ENCODE results near the gene GPC2. TPM values are rescaled to one million over a fixed set of nuclear protein-coding genes. Genes with fewer than 3 reads are reported as not detected.

The GPC2 gene
- total RNA-seq, 2 experiments from 2014 or later = 2.9 to 6.2 TPM

DNA sequence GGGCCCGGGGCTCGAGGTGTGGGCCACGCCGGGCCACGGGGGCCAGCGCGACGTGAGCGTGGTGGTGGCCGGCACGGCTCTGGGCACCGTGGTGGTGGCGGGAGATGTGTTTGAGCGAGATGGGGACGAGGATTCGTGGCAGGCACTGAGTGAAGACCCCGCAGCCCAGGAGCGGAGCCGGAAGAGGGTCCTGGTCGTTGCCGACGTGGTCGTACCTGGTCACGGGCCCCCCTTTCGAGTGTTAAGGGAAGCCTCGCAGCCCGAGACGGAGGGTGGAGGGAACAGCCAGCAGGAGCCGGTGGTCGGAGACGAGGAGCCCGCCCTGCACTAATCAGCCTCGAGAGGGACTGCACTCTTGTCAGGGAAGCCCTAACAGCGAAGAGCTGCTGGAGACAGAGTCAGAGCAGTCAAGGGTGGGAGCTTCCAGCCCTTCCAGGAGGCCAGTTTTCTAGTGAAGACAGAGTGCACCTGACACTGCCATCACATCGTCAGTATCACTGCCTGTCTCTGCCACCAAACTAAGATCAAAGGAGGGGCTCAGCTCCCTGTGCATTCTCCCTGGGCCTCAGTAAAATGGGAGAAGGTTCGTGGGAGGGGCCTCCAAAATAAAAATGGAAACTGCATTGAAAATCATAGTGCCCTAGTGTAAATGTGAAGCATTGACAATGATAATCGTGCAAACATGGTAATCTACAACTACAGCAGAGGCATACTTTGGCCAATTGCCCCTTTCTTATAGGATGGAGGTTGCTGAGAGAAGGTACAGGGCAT lies 49.1 kb downstream of the GPC2 start:
- DNase-seq (peak; percentile 54), ATAC-seq (peak; percentile 8)
- H3K4me1 Mint-ChIP-seq = peaks cover 44% of the 10 kb centered on the region
- H3K9me3 Mint-ChIP-seq (ENCODE audit: low read depth) = no peaks in the 10 kb centered on the region
- H3K27me3 Mint-ChIP-seq = no peaks in the 10 kb centered on the region
- peak overlapping the region; percentile 89 for H3K4me3 Mint-ChIP-seq
- H3K36me3 Mint-ChIP-seq = peaks cover 9% of the 10 kb centered on the region
- CTCF ChIA-PET = interaction anchor here (0.9 to 6.9 kb wide), 12 partner anchors 7 to 279 kb away, joined by 3 to 61 read pairs (median 4); partner anchors contain the start of genes AP4M1, CNPY4, MCM7 and TRAPPC14
- H3K27ac Mint-ChIP-seq = peak overlapping the region; percentile 88

DNA sequence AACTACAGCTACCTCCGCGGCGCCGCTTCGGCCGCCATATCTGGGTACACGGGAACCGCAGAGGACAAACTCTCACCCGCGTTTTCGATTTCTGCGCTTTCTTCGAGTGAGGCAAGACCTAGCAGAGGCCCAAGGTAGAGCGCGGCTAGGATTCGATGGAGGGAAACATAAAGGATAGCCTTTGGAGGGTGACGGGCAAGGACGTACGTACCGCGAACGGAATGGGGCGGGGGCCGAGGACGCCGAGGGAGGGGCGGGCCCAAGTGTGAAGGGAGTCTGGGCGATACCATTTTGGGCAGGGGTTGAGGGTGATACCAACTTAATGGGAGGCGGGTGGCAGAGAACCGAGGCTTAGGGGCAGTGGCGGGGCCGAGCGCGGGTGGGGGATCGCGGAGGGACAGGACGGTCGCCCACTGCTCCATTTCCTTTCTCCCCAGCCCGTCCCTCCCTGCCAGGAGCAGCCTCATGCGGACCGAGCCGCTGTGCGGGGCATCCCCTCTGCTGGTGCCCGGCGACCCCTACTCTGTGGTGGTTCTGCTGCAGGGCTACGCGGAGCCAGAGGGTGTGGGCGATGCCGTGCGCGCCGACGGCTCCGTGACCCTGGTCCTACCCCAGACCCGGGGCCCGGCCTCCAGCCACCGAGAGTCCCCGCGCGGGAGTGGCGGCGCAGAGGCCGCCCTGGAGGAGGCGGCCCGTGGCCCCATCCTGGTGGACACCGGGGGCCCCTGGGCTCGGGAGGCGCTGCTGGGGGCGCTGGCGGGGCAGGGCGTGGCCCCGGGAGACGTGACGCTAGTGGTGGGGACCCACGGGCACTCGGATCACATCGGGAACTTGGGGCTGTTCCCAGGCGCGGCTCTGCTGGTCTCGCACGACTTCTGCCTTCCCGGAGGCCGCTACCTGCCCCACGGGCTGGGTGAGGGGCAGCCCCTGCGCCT lies 50.0 kb downstream of the GPC2 start, which contains the start of gene MBLAC1:
Gene MBLAC1, plus strand, starts transcription at position 37 of the 935 bp plus-strand sequence. Its CDS starts 429 bp downstream, at position 466.
- Mint-ChIP-seq H3K4me3 (peak within 1 kb of the TSS; percentile 89), H3K4me1 (peaks cover 41% of the 10 kb centered on the region), H3K9me3 (ENCODE audit: low read depth) (no peaks in the 10 kb centered on the region), H3K27me3 (no peaks in the 10 kb centered on the region), H3K36me3 (peaks cover 13% of the 10 kb centered on the region), H3K27ac (peak within 1 kb of the TSS; percentile 98)
- CTCF ChIA-PET = interaction anchor here (0.9 to 6.9 kb wide), 10 partner anchors 11 to 133 kb away, joined by 3 to 60 read pairs (median 4); partner anchors contain the start of genes AP4M1, MCM7 and ZKSCAN1
- DNase-seq (peak; percentile 94), ATAC-seq (peak; percentile 79)

DNA sequence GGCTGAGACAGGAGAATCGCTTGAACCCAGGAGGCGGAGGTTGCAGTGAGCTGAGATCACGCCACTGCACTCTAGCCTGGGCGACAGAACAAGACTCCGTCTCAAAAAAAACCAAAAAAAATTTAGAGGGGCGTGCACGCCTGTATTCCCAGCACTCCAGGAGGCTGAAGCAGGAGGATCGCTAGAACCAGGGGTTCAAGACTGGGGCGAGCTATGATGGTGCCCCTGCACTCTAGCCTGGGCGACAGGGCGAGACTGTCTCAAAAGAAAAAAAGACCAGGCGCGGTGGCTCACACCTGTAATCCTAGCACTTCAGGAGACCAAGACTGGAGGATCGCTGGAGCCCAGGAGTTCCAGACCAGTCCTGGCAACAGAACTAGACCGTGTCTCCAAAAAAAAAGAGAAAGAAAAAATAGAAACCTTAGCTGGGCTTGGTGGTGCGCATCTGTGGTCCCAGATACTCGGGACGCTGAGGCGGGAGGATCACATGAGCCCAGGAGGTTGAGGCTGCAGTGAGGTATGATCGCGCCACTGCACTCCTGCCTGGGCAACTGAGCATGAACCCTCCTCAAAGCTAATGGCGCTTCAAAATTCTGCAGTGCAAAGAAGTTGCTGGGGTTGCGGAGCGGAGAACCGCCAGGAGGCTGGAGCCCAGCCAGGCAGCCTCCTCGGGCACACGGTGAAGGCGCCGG lies 50.8 kb downstream of the GPC2 start:
- Mint-ChIP-seq H3K36me3 (peaks cover 15% of the 10 kb centered on the region), H3K27me3 (no peaks in the 10 kb centered on the region), H3K4me1 (peaks cover 42% of the 10 kb centered on the region), H3K4me3 (peak overlapping the region; percentile 89), H3K9me3 (ENCODE audit: low read depth) (no peaks in the 10 kb centered on the region), H3K27ac (peak overlapping the region; percentile 98)
- CTCF ChIA-PET = interaction anchor here (0.7 to 1.6 kb wide), 8 partner anchors 12 to 132 kb away, joined by 3 to 7 read pairs (median 4); partner anchors contain the start of genes AP4M1, MCM7 and ZKSCAN1
- DNase-seq = no peak
- peak; percentile 35 for ATAC-seq

GRCh38 chr7:100124301-100125230 lies 52.6 kb downstream of the GPC2 start:
- peaks cover 15% of the 10 kb centered on the region for H3K36me3 Mint-ChIP-seq
- ATAC-seq = no peak

DNA sequence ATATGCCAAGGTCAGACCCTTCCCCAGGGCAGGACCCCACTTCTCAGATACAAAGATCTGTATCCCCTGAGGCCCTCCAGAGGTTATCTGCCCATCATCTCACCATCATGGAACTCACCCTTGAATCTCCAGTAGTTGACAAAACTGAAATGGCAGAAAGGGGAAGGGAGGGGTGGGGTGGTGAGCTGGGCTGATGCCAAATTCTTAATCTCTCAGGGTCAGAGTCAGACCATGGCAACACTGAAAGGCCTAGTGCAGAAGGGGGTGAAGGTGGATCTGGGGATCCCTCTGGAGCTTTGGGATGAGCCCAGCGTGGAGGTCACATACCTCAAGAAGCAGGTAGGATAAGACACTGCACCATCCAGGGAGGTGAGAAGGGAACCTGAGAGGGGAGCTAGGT lies 54.6 kb downstream of the GPC2 start:
- DNase-seq (no peak), ATAC-seq (no peak)
- CTCF ChIA-PET = interaction anchor here (1.5 kb wide), 1 partner anchor 128 kb away, joined by 8 read pairs; no protein-coding TSS in a partner anchor
- no peaks in the 10 kb centered on the region for H3K27me3 Mint-ChIP-seq
- H3K36me3 Mint-ChIP-seq = peaks cover 15% of the 10 kb centered on the region
- H3K27ac Mint-ChIP-seq = no peak overlapping the region
- peaks cover 39% of the 10 kb centered on the region for H3K4me1 Mint-ChIP-seq
- no peak overlapping the region for H3K4me3 Mint-ChIP-seq
- H3K9me3 Mint-ChIP-seq (ENCODE audit: low read depth) = no peaks in the 10 kb centered on the region

More at GRCh38 chr7:100124301-100125230, 52.6 kb downstream of the GPC2 start:
- no peak for DNase-seq
- Mint-ChIP-seq H3K9me3 (ENCODE audit: low read depth) (no peaks in the 10 kb centered on the region), H3K4me1 (peaks cover 43% of the 10 kb centered on the region), H3K27ac (peak overlapping the region; percentile 56), H3K27me3 (no peaks in the 10 kb centered on the region), H3K4me3 (no peak overlapping the region)
- CTCF ChIA-PET = interaction anchor here (0.6 to 1.5 kb wide), 3 partner anchors 8 to 289 kb away, joined by 3 to 9 read pairs (median 5); no protein-coding TSS in a partner anchor

DNA sequence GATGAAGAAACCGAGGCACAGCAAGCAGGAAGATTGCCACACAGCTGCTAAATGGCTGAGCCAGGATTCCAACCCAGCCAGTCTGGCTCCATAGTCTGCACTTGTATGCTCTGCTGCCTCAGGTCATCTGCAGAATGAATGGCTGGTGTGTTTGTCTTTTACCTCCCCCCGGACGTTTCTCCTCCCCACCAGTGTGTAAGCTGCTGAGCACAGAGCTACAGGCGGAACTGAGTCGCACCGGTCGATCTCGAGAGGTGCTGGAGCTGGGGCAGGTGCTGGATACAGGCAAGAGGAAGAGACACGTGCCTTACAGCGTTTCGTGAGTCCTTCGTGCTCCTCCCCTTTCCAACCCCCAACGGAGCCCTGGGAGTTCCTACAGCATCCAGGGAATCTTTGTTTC lies 55.1 kb downstream of the GPC2 start:
- peaks cover 39% of the 10 kb centered on the region for H3K4me1 Mint-ChIP-seq
- ATAC-seq (no peak), DNase-seq (no peak)
- H3K36me3 Mint-ChIP-seq = peaks cover 15% of the 10 kb centered on the region
- CTCF ChIA-PET = interaction anchor here (0.7 to 1.5 kb wide), 2 partner anchors 92 to 128 kb away, joined by 3 to 8 read pairs; no protein-coding TSS in a partner anchor
- no peaks in the 10 kb centered on the region for H3K27me3 Mint-ChIP-seq
- peak overlapping the region; percentile 47 for H3K27ac Mint-ChIP-seq
- no peak overlapping the region for H3K4me3 Mint-ChIP-seq
- H3K9me3 Mint-ChIP-seq (ENCODE audit: low read depth) = no peaks in the 10 kb centered on the region

- ATAC-seq (no peak), DNase-seq (no peak)
- Mint-ChIP-seq H3K4me1 (peaks cover 38% of the 10 kb centered on the region), H3K4me3 (peak overlapping the region; percentile 93), H3K27ac (peak overlapping the region; percentile 91), H3K27me3 (no peaks in the 10 kb centered on the region), H3K9me3 (ENCODE audit: low read depth) (no peaks in the 10 kb centered on the region), H3K36me3 (peaks cover 22% of the 10 kb centered on the region)
- CTCF ChIA-PET = interaction anchor here (1.0 to 2.5 kb wide), 5 partner anchors 10 to 141 kb away, joined by 3 to 26 read pairs (median 4); partner anchors contain the start of genes AP4M1 and COPS6
Observed at GRCh38 chr7:100120733-100121036, 56.5 kb downstream of the GPC2 start.

DNA sequence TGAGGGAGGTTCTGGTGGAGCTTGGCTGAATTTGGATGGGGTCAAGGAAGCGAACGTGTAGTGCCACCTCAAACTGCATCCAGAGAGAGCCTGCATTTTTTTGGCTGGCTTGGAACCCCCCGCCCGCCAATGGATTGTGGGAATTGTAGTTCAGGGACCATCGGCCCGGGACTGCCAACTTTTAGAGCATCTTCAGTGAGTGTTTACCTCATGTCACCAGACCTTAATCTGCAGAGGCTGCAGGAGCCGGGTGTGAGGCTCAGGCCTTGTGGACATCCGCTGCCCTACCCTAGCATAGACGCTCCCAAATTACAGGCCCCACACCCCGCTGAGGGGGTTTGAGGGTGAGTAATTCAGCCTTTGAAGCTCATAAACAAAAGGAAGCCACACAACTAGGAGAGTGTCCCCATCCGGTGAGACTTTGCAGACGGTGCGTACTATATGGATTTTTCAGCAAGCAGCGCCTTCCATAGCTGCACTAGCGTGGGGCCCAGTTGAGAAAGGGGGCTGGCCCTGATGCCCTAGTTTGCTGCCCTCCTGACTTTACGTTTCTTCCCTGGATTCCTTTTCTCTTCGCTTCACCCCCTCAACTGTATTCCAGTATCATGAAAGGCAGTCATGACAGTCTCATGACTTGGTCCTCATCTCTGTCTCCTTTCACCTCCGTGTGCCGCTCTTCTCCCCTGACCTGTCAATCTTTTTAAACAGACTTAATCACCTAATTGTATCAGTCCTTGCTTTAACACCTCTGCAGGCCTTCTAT lies 57.0 kb downstream of the GPC2 start:
- Mint-ChIP-seq H3K9me3 (ENCODE audit: low read depth) (no peaks in the 10 kb centered on the region), H3K4me3 (peak overlapping the region; percentile 93), H3K27ac (peak overlapping the region; percentile 91), H3K36me3 (peaks cover 22% of the 10 kb centered on the region), H3K27me3 (no peaks in the 10 kb centered on the region), H3K4me1 (peaks cover 34% of the 10 kb centered on the region)
- DNase-seq = peak; percentile 86
- peak; percentile 63 for ATAC-seq
- CTCF ChIA-PET = interaction anchor here (1.0 to 2.5 kb wide), 5 partner anchors 10 to 140 kb away, joined by 3 to 26 read pairs (median 4); partner anchors contain the start of genes AP4M1 and COPS6

Small RNA genes lying within 50 kb of the gene (microRNA-seq; reads per million reads assigned to microRNA genes)
- gene MIR4658 = not detected

Other genes with a start within 250 kb of the GPC2 start
- gene GJC3, start 247.8 kb downstream of the GPC2 start, total RNA-seq = not detected
- not detected for gene AZGP1, start 201.3 kb downstream of the GPC2 start, total RNA-seq
- 10 to 100 TPM; 55.5 to 58.6 TPM for gene ZKSCAN1, start 161.8 kb downstream of the GPC2 start, total RNA-seq
- 1 to 10 TPM; 5.6 to 7.9 TPM for gene ZSCAN21, start 127.6 kb downstream of the GPC2 start, total RNA-seq
- gene ZNF3, start 95.7 kb downstream of the GPC2 start, total RNA-seq = 10 to 100 TPM; 21.2 to 24.1 TPM
- gene COPS6, start 88.4 kb downstream of the GPC2 start, total RNA-seq = 10 to 100 TPM; 81.2 to 90.8 TPM
- 100 to 1,000 TPM; 405 to 409 TPM for gene MCM7, start 76.0 kb downstream of the GPC2 start, total RNA-seq
- 10 to 100 TPM in 1 of 2 experiments, 1 to 10 TPM in 1; 9.9 to 10.6 TPM for gene AP4M1, start 75.7 kb downstream of the GPC2 start, total RNA-seq
- 10 to 100 TPM; 70.4 to 71.4 TPM for gene TAF6, start 58.0 kb downstream of the GPC2 start, total RNA-seq
- 10 to 100 TPM; 27.3 to 28.0 TPM for gene CNPY4, start 57.7 kb downstream of the GPC2 start, total RNA-seq
- gene MBLAC1, start 50.4 kb downstream of the GPC2 start, total RNA-seq = 1 to 10 TPM; 5.6 to 7.5 TPM
- gene LAMTOR4, start 28.5 kb downstream of the GPC2 start, total RNA-seq = 100 to 1,000 TPM; 119 to 151 TPM
- gene TRAPPC14, start 18.7 kb downstream of the GPC2 start, total RNA-seq = 10 to 100 TPM; 36.8 to 43.5 TPM
- 1 to 10 TPM in 1 of 2 experiments, under 1 TPM in 1; 0.61 to 1.4 TPM for gene GAL3ST4, start 8.8 kb downstream of the GPC2 start, total RNA-seq
- gene STAG3, start 537 bp upstream of the GPC2 start, total RNA-seq = 10 to 100 TPM in 1 of 2 experiments, 1 to 10 TPM in 1; 8.1 to 20.2 TPM
- gene PVRIG, start 42.6 kb upstream of the GPC2 start, total RNA-seq = 10 to 100 TPM; 45.2 to 63.2 TPM
- not detected for gene SPDYE3, start 130.3 kb upstream of the GPC2 start, total RNA-seq
- gene PILRB, start 180.7 kb upstream of the GPC2 start, total RNA-seq = 10 to 100 TPM; 46.0 to 67.8 TPM
- gene PILRA, start 196.1 kb upstream of the GPC2 start, total RNA-seq = 1 to 10 TPM; 1.3 to 3.4 TPM

Measured in activated CD8-positive, alpha-beta memory T cell treated with anti-CD3 and anti-CD28 coated beads, Interleukin-2, amount 10 ng/mL, durations not matched to agents 7 days and 5 days (primary cell).